Measurements from ENCODE around the gene GFOD1.

DNA sequence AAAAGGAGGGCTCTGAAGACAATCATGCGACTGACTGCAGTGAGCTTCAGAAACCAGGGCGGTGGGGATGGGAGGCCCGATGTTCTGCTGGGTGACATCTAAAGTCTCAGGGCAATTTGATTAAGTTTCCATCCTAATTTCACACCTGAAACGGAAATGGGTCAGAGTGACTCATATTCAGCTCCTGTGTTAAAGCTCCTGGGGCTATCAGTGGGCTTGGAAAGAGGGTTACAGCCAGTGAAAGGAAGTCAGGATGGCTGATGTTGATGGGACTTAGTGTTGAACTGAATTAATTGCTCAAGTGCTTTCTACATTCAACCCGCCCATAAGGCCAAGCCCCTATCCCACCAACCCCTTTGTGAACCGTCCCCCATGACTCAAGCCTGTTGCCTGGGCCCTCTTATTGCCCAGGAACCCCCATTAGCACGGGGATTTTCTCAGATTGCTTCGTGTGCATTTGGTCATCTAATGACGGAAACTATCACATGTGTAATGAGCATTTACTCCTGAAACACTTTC is 112.0 kb downstream of the GFOD1 start:
- TF ChIP-seq NFE2L2 (conservative IDR thresholded peaks at IDR 0.05; ENCODE audit: low read length) = no peak
- TF ChIP-seq, protein P1, sequence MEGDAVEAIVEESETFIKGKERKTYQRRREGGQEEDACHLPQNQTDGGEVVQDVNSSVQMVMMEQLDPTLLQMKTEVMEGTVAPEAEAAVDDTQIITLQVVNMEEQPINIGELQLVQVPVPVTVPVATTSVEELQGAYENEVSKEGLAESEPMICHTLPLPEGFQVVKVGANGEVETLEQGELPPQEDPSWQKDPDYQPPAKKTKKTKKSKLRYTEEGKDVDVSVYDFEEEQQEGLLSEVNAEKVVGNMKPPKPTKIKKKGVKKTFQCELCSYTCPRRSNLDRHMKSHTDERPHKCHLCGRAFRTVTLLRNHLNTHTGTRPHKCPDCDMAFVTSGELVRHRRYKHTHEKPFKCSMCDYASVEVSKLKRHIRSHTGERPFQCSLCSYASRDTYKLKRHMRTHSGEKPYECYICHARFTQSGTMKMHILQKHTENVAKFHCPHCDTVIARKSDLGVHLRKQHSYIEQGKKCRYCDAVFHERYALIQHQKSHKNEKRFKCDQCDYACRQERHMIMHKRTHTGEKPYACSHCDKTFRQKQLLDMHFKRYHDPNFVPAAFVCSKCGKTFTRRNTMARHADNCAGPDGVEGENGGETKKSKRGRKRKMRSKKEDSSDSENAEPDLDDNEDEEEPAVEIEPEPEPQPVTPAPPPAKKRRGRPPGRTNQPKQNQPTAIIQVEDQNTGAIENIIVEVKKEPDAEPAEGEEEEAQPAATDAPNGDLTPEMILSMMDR (IDR thresholded peaks at IDR 0.05) = no peak
- no peak for TF ChIP-seq NPAS2 (CRISPR knock-in tag; IDR thresholded peaks at IDR 0.05; ENCODE audit: borderline replicate concordance)
- TF ChIP-seq, protein P2, sequence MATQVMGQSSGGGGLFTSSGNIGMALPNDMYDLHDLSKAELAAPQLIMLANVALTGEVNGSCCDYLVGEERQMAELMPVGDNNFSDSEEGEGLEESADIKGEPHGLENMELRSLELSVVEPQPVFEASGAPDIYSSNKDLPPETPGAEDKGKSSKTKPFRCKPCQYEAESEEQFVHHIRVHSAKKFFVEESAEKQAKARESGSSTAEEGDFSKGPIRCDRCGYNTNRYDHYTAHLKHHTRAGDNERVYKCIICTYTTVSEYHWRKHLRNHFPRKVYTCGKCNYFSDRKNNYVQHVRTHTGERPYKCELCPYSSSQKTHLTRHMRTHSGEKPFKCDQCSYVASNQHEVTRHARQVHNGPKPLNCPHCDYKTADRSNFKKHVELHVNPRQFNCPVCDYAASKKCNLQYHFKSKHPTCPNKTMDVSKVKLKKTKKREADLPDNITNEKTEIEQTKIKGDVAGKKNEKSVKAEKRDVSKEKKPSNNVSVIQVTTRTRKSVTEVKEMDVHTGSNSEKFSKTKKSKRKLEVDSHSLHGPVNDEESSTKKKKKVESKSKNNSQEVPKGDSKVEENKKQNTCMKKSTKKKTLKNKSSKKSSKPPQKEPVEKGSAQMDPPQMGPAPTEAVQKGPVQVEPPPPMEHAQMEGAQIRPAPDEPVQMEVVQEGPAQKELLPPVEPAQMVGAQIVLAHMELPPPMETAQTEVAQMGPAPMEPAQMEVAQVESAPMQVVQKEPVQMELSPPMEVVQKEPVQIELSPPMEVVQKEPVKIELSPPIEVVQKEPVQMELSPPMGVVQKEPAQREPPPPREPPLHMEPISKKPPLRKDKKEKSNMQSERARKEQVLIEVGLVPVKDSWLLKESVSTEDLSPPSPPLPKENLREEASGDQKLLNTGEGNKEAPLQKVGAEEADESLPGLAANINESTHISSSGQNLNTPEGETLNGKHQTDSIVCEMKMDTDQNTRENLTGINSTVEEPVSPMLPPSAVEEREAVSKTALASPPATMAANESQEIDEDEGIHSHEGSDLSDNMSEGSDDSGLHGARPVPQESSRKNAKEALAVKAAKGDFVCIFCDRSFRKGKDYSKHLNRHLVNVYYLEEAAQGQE (IDR thresholded peaks at IDR 0.05) = no peak
- TF ChIP-seq EP300 (IDR thresholded peaks at IDR 0.05) = no peak
- no peak for TF ChIP-seq HOXA7 (CRISPR knock-in tag; IDR thresholded peaks at IDR 0.05)
- TF ChIP-seq, protein P3, sequence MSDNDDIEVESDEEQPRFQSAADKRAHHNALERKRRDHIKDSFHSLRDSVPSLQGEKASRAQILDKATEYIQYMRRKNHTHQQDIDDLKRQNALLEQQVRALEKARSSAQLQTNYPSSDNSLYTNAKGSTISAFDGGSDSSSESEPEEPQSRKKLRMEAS (IDR thresholded peaks at IDR 0.05) = no peak
- TF ChIP-seq POLR2A (IDR thresholded peaks at IDR 0.05; ENCODE audit: low read length) = no peak
- no peak for TF ChIP-seq MAFK (IDR thresholded peaks at IDR 0.05; ENCODE audit: partially characterized antibody)
- TF ChIP-seq SMC3 (IDR thresholded peaks at IDR 0.05) = no peak

Data from A549 (cell line).